HepG2 (cell line): ENCODE data around the gene ENDOG. TPM values are rescaled to one million over a fixed set of nuclear protein-coding genes. Genes with fewer than 3 reads are reported as not detected.
A peak's percentile ranks its signal among the peaks of the same experiment; 100 is the strongest.

Experiments
- ATRX ChIP-seq: sonication (generic); formaldehyde crosslinking; IDR thresholded peaks from 2 replicates; pipeline ENCODE4 v1.4.0; 2020; ENCODE audit warnings: missing genetic modification reagents, borderline replicate concordance
- CAMTA2 ChIP-seq: sonication (generic); formaldehyde crosslinking; IDR thresholded peaks from 2 replicates; pipeline ENCODE4 v1.4.0; 2020; ENCODE audit warnings: mild to moderate bottlenecking, missing genetic modification reagents, borderline replicate concordance
- FOXC1 ChIP-seq: sonication (generic); formaldehyde crosslinking; IDR thresholded peaks from 2 replicates; pipeline ENCODE4 v1.8.0; 2022; ENCODE audit warnings: mild to moderate bottlenecking, missing genetic modification reagents, borderline replicate concordance
- KIAA2018 ChIP-seq: sonication (generic); formaldehyde crosslinking; IDR thresholded peaks from 2 replicates; pipeline ENCODE4 v1.5.0; 2020; ENCODE audit warnings: mild to moderate bottlenecking, missing genetic modification reagents, borderline replicate concordance
- KLF13 ChIP-seq: sonication (generic); formaldehyde crosslinking; IDR thresholded peaks from 2 replicates; pipeline ENCODE4 v1.4.0; 2020; ENCODE audit warnings: mild to moderate bottlenecking, missing genetic modification reagents
- MZF1 ChIP-seq: sonication (generic); formaldehyde crosslinking; IDR thresholded peaks from 2 replicates; pipeline ENCODE4 v1.8.1; 2023; ENCODE audit warnings: mild to moderate bottlenecking, missing genetic modification reagents, borderline replicate concordance
- NR2F1 ChIP-seq, 2 experiments: fragments of 450-650 bp in 1 of 2; formaldehyde crosslinking in 1 of 2; IDR thresholded peaks; 2 replicates each; pipeline versions ENCODE4 v1.5.0 to v1.6.1; 2016 to 2020; ENCODE audit warnings: mild to moderate bottlenecking in 1 of 2, missing compliant biosample characterization in 1 of 2, missing genetic modification reagents in 1 of 2, moderate library complexity in 1 of 2
- NRL ChIP-seq: sonication (generic); formaldehyde crosslinking; IDR thresholded peaks from 2 replicates; pipeline ENCODE4 v1.5.0; 2020; ENCODE audit warnings: missing genetic modification reagents, mild to moderate bottlenecking, moderate library complexity, borderline replicate concordance
- POGZ ChIP-seq: sonication (generic); formaldehyde crosslinking; IDR thresholded peaks from 2 replicates; pipeline ENCODE4 v1.4.0; 2020; ENCODE audit warnings: mild to moderate bottlenecking, missing genetic modification reagents
- REPIN1 ChIP-seq: sonication (generic); formaldehyde crosslinking; IDR thresholded peaks from 2 replicates; pipeline ENCODE4 v1.8.0; 2022; ENCODE audit warnings: missing genetic modification reagents, low read depth, mild to moderate bottlenecking, borderline replicate concordance
- SOX5 ChIP-seq: IDR thresholded peaks from 2 replicates; pipeline ENCODE4 v1.6.1; 2016; ENCODE audit warnings: borderline replicate concordance
- SOX6 ChIP-seq, 2 experiments: fragments of 450-650 bp in 1 of 2; sonication (generic) in 1 of 2; formaldehyde crosslinking in 1 of 2; IDR thresholded peaks; 2 replicates each; pipeline versions ENCODE4 v1.4.0 to v1.6.1; 2017 to 2020; ENCODE audit warnings: antibody characterized with exemption in 1 of 2, mild to moderate bottlenecking in 1 of 2, missing genetic modification reagents in 1 of 2
- TAF1 ChIP-seq: sonication (generic); formaldehyde crosslinking; IDR thresholded peaks from 2 replicates; pipeline ENCODE4 v1.4.0; 2020; ENCODE audit warnings: missing genetic modification reagents
- TBL1XR1 ChIP-seq: fragments of 150-350 bp; IDR thresholded peaks from 2 replicates; pipeline ENCODE4 v1.6.1; 2014; ENCODE audit warnings: borderline replicate concordance, low read length; ENCODE audit not compliant: partially characterized antibody
- TOE1 ChIP-seq: sonication (generic); formaldehyde crosslinking; IDR thresholded peaks from 2 replicates; pipeline ENCODE4 v1.4.0; 2020; ENCODE audit warnings: mild to moderate bottlenecking, missing genetic modification reagents
- ZNF234 ChIP-seq: sonication (generic); formaldehyde crosslinking; conservative IDR thresholded peaks from 2 replicates; pipeline ENCODE4 v1.5.1; 2020; ENCODE audit warnings: mild to moderate bottlenecking, missing genetic modification reagents
- ZNF354B ChIP-seq: sonication (generic); formaldehyde crosslinking; IDR thresholded peaks from 2 replicates; pipeline ENCODE4 v1.8.0; 2022; ENCODE audit warnings: mild to moderate bottlenecking, missing genetic modification reagents
- ZNF430 ChIP-seq: sonication (generic); formaldehyde crosslinking; IDR thresholded peaks from 2 replicates; pipeline ENCODE4 v1.9.0; 2021; ENCODE audit warnings: mild to moderate bottlenecking, missing genetic modification reagents
- ZNF615 ChIP-seq: sonication (generic); formaldehyde crosslinking; IDR thresholded peaks from 2 replicates; pipeline ENCODE4 v1.5.0; 2020; ENCODE audit warnings: mild to moderate bottlenecking, missing genetic modification reagents, borderline replicate concordance
- ZNF737 ChIP-seq: sonication (generic); formaldehyde crosslinking; IDR thresholded peaks from 2 replicates; pipeline ENCODE4 v1.5.0; 2020; ENCODE audit warnings: missing genetic modification reagents, mild to moderate bottlenecking, borderline replicate concordance
- ZNF746 ChIP-seq: sonication (generic); formaldehyde crosslinking; IDR thresholded peaks from 2 replicates; pipeline ENCODE4 v1.8.0; 2022; ENCODE audit warnings: mild to moderate bottlenecking, missing genetic modification reagents
- ZSCAN20 ChIP-seq: sonication (generic); formaldehyde crosslinking; IDR thresholded peaks from 2 replicates; pipeline ENCODE4 v1.4.0; 2020; ENCODE audit warnings: missing genetic modification reagents, mild to moderate bottlenecking, borderline replicate concordance
- ZSCAN22 ChIP-seq: sonication (generic); formaldehyde crosslinking; IDR thresholded peaks from 2 replicates; pipeline ENCODE4 v1.4.0; 2020; ENCODE audit warnings: mild to moderate bottlenecking, missing genetic modification reagents
- ZSCAN29 ChIP-seq: sonication (generic); formaldehyde crosslinking; conservative IDR thresholded peaks from 2 replicates; pipeline ENCODE4 v1.4.0; 2020; ENCODE audit warnings: mild to moderate bottlenecking, missing genetic modification reagents
- polyA plus RNA-seq, 8 experiments: library from polyadenylated mRNA; depleted of rRNA in 3 of 8; stranded (reverse) in 7 of 8; unstranded in 1 of 8; fragments of >200 nt; fragmentation: Illumina TruSeq in 4 of 8; extraction: Trizol in 4 of 8; gene quantifications; 2 replicates each; pipeline versions ENCODE4 v1.2.1 to v1.2.3, GENCODE V29; 2011 to 2016; ENCODE audit warnings: low read depth in 4 of 8, missing spikeins in 1 of 8, mixed read lengths in 1 of 8; ENCODE audit not compliant: insufficient read depth in 1 of 8
- total RNA-seq, 5 experiments: library from RNA; depleted of rRNA; stranded (reverse); fragments of >200 nt; fragmentation: Illumina TruSeq; extraction: Trizol; gene quantifications; 2 replicates each; pipeline ENCODE4 v1.2.3, GENCODE V29; 2016; ENCODE audit warnings: low read depth in 1 of 5

The ENDOG gene
- total and polyA plus RNA-seq, 2 of the 13 experiments (the other 11 are each of a cell fraction or from before 2014, with no cell fraction given), result 26.3 to 28.8 TPM

DNA sequence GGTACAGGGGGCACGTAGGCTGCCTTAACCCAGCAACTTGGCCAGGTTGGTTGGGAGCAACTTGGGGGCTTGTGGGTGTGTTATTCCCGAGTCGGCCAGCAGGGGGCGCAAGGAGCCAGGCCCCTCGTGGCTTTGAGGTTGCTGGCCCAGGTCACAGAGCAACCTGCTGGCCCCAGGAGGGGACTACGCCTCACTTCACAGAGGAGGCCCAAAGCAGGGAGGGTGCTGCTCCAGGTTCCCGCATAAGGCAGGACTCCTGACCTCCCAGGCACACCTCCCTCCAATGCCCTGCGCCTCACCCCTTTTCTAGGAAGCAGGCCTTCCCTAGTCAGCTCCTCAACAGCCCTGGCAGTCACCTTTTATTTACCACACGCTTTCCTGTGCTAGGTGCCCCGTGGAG lies 45.3 kb downstream of the ENDOG start (continued):
- TF ChIP-seq FOXC1 (CRISPR knock-in tag), result no peak
- TF ChIP-seq SOX6 (IDR thresholded peaks at IDR 0.05), result no peak
- peak; percentile 45 for TF ChIP-seq SOX6 (CRISPR knock-in tag; IDR thresholded peaks at IDR 0.05)
- no peak for TF ChIP-seq ZSCAN22 (CRISPR knock-in tag)
- peak; percentile 28; the same call in 1 of the 2 replicates for TF ChIP-seq POGZ (CRISPR knock-in tag)
- no peak for TF ChIP-seq NR2F1 (CRISPR knock-in tag; IDR thresholded peaks at IDR 0.05)
- no peak for TF ChIP-seq ZNF615 (CRISPR knock-in tag)
- TF ChIP-seq ZNF430 (CRISPR knock-in tag), result no peak
- no peak for TF ChIP-seq ZSCAN20 (CRISPR knock-in tag)
- TF ChIP-seq REPIN1 (CRISPR knock-in tag), result no peak
- TF ChIP-seq SOX5 (CRISPR knock-in tag), result peak; percentile 27; the same call in 1 of the 2 replicates
- TF ChIP-seq TAF1 (CRISPR knock-in tag), result no peak
- no peak for TF ChIP-seq ZNF234 (CRISPR knock-in tag)
- TF ChIP-seq KLF13, result no peak
- no peak for TF ChIP-seq ZNF737 (CRISPR knock-in tag)
- TF ChIP-seq TOE1 (CRISPR knock-in tag), result no peak
- no peak for TF ChIP-seq TBL1XR1
- no peak for TF ChIP-seq ZNF746 (CRISPR knock-in tag)
- TF ChIP-seq ZSCAN29, result no peak
- TF ChIP-seq NRL (CRISPR knock-in tag), result no peak; the same call in 1 of the 2 replicates
- no peak for TF ChIP-seq KIAA2018
- no peak for TF ChIP-seq ZNF354B (CRISPR knock-in tag)
- no peak for TF ChIP-seq CAMTA2 (CRISPR knock-in tag)
- TF ChIP-seq MZF1 (CRISPR knock-in tag), result no peak
- no peak for TF ChIP-seq ATRX (CRISPR knock-in tag)
